HepG2 (cell line): ENCODE data around the gene GNG7. TPM values are rescaled to one million over a fixed set of nuclear protein-coding genes. Genes with fewer than 3 reads are reported as not detected.

ENCODE experiments used
- BORCS8-MEF2B ChIP-seq: sonication (generic); formaldehyde crosslinking; IDR thresholded peaks from 2 replicates; pipeline ENCODE4 v1.8.0; 2022; ENCODE audit warnings: mild to moderate bottlenecking, missing genetic modification reagents
- ELF3 ChIP-seq: IDR thresholded peaks from 2 replicates; pipeline ENCODE4 v1.6.1; 2016; ENCODE audit warnings: missing genetic modification reagents, missing compliant biosample characterization
- IRF2 ChIP-seq: IDR thresholded peaks from 2 replicates; pipeline ENCODE4 v1.6.1; 2018; ENCODE audit warnings: missing genetic modification reagents, missing compliant biosample characterization
- MIER3 ChIP-seq: IDR thresholded peaks from 2 replicates; pipeline ENCODE4 v1.6.1; 2016; ENCODE audit warnings: missing compliant biosample characterization, borderline replicate concordance
- NFE2L2 ChIP-seq: fragments of 150-350 bp; IDR thresholded peaks from 2 replicates; pipeline ENCODE4 v1.6.1; 2014; ENCODE audit warnings: low read length
- RARA ChIP-seq: IDR thresholded peaks from 2 replicates; pipeline ENCODE4 v1.6.1; 2016; ENCODE audit warnings: missing genetic modification reagents, missing compliant biosample characterization
- RXRB ChIP-seq: IDR thresholded peaks from 2 replicates; pipeline ENCODE4 v1.6.1; 2016; ENCODE audit warnings: borderline replicate concordance, missing genetic modification reagents, missing compliant biosample characterization
- TAF15 ChIP-seq: fragments of 200-400 bp; formaldehyde crosslinking; IDR thresholded peaks from one replicate; pipeline ENCODE4 v1.6.1; 2018; ENCODE audit warnings: mild to moderate bottlenecking, low read depth, low read length; ENCODE audit not compliant: poor library complexity, severe bottlenecking
- ZMYM4 ChIP-seq: sonication (generic); formaldehyde crosslinking; IDR thresholded peaks from 2 replicates; pipeline ENCODE4 v1.8.1; 2023; ENCODE audit warnings: mild to moderate bottlenecking, missing genetic modification reagents
- ZNF724P ChIP-seq: sonication (generic); formaldehyde crosslinking; IDR thresholded peaks from 2 replicates; pipeline ENCODE4 v1.8.0; 2022; ENCODE audit warnings: missing genetic modification reagents, borderline replicate concordance
- polyA plus RNA-seq, 8 experiments: library from polyadenylated mRNA; depleted of rRNA in 3 of 8; stranded (reverse) in 7 of 8; unstranded in 1 of 8; fragments of >200 nt; fragmentation: Illumina TruSeq in 4 of 8; extraction: Trizol in 4 of 8; gene quantifications; 2 replicates each; pipeline versions ENCODE4 v1.2.1 to v1.2.3, GENCODE V29; 2011 to 2016; ENCODE audit warnings: low read depth in 4 of 8, missing spikeins in 1 of 8, mixed read lengths in 1 of 8; ENCODE audit not compliant: insufficient read depth in 1 of 8
- total RNA-seq, 5 experiments: library from RNA; depleted of rRNA; stranded (reverse); fragments of >200 nt; fragmentation: Illumina TruSeq; extraction: Trizol; gene quantifications; 2 replicates each; pipeline ENCODE4 v1.2.3, GENCODE V29; 2016; ENCODE audit warnings: low read depth in 1 of 5
- TF ChIP-seq, protein P1 (sequence below): sonication (generic); formaldehyde crosslinking; IDR thresholded peaks from 2 replicates; pipeline ENCODE4 v1.4.0; 2020; ENCODE audit warnings: mild to moderate bottlenecking, missing genetic modification reagents, borderline replicate concordance
- TF ChIP-seq, protein P2 (sequence below): sonication (generic); formaldehyde crosslinking; IDR thresholded peaks from 2 replicates; pipeline ENCODE4 v1.4.0; 2020; ENCODE audit warnings: missing genetic modification reagents, mild to moderate bottlenecking, borderline replicate concordance
- TF ChIP-seq, protein P3 (sequence below): sonication (generic); formaldehyde crosslinking; IDR thresholded peaks from 2 replicates; pipeline ENCODE4 v1.4.0; 2020; ENCODE audit warnings: missing genetic modification reagents, borderline replicate concordance
- TF ChIP-seq, protein P4 (sequence below): sonication (generic); formaldehyde crosslinking; IDR thresholded peaks from 2 replicates; pipeline ENCODE4 v1.4.0; 2020; ENCODE audit warnings: missing genetic modification reagents

GNG7 gene
- total and polyA plus RNA-seq, 2 of the 13 experiments (the other 11 are each of a cell fraction or from before 2014, with no cell fraction given): 1.4 to 3.3 TPM

DNA sequence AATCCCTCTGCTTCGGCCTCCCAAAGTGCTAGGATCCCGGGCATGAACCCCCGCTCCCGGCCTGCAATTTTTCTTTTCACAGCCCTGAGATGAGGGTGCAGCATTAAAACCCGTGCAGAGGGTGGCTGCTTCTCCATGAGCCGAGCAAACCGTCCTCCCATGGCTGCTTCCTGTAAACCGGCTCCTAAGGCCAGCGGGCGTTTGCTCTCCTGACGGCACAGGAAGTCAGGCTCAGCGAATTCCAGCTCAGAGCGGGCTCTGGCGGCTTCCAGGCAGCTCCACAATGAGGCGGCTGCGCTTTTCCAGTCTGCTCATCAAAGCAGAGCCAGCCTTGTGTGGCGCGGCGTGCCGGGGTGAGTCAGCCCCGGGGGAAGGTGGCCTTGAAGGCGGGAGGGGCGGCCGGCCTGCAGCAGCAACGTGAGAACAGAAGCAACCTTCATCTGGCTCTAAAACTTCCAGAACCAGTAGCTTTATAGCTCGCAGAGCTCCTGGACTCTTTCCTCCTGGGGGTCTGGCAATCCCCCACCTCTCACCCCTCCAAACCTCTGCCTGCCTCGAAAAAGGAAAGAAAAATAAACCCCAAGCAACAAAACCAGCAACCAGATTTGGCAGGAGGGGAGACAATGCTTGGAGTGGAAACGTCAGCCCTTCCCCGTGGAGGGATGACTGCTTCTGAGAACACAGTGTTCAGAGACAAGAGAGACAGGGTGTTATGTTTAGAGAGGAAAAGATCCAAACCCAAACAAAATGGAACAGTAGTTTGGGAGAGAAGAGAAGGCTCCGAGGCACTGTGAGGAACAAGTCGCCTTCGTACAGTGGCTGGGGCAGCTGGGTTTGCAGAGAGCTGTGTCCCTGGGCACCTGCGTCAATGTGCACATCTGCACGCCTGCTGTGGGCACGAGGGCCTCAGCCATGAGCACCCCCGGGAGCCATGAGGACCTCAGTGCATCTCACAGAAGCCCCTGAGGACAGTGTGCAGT lies 158.7 kb downstream of the GNG7 start (continued):
- TF ChIP-seq, protein P1, sequence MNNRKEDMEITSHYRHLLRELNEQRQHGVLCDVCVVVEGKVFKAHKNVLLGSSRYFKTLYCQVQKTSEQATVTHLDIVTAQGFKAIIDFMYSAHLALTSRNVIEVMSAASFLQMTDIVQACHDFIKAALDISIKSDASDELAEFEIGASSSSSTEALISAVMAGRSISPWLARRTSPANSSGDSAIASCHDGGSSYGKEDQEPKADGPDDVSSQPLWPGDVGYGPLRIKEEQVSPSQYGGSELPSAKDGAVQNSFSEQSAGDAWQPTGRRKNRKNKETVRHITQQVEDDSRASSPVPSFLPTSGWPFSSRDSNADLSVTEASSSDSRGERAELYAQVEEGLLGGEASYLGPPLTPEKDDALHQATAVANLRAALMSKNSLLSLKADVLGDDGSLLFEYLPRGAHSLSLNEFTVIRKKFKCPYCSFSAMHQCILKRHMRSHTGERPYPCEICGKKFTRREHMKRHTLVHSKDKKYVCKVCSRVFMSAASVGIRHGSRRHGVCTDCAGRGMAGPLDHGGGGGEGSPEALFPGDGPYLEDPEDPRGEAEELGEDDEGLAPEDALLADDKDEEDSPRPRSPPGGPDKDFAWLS (CRISPR knock-in tag): no peak
- peak; percentile 87 for TF ChIP-seq IRF2 (CRISPR knock-in tag)
- TF ChIP-seq BORCS8-MEF2B (CRISPR knock-in tag): 0 out of 2 replicates have a peak, but pooled peaks have one; percentile 62
- TF ChIP-seq, protein P2, sequence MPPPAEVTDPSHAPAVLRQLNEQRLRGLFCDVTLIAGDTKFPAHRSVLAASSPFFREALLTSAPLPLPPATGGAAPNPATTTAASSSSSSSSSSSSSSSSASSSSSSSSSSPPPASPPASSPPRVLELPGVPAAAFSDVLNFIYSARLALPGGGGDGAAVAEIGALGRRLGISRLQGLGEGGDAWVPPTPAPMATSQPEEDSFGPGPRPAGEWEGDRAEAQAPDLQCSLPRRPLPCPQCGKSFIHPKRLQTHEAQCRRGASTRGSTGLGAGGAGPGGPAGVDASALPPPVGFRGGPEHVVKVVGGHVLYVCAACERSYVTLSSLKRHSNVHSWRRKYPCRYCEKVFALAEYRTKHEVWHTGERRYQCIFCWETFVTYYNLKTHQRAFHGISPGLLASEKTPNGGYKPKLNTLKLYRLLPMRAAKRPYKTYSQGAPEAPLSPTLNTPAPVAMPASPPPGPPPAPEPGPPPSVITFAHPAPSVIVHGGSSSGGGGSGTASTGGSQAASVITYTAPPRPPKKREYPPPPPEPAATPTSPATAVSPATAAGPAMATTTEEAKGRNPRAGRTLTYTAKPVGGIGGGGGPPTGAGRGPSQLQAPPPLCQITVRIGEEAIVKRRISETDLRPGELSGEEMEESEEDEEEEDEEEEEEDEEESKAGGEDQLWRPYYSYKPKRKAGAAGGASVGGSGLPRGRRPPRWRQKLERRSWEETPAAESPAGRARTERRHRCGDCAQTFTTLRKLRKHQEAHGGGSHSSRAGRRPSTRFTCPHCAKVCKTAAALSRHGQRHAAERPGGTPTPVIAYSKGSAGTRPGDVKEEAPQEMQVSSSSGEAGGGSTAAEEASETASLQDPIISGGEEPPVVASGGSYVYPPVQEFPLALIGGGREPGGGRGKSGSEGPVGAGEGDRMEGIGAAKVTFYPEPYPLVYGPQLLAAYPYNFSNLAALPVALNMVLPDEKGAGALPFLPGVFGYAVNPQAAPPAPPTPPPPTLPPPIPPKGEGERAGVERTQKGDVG: 0 out of 2 replicates have a peak, but pooled peaks have one; percentile 29
- TF ChIP-seq, protein P3, sequence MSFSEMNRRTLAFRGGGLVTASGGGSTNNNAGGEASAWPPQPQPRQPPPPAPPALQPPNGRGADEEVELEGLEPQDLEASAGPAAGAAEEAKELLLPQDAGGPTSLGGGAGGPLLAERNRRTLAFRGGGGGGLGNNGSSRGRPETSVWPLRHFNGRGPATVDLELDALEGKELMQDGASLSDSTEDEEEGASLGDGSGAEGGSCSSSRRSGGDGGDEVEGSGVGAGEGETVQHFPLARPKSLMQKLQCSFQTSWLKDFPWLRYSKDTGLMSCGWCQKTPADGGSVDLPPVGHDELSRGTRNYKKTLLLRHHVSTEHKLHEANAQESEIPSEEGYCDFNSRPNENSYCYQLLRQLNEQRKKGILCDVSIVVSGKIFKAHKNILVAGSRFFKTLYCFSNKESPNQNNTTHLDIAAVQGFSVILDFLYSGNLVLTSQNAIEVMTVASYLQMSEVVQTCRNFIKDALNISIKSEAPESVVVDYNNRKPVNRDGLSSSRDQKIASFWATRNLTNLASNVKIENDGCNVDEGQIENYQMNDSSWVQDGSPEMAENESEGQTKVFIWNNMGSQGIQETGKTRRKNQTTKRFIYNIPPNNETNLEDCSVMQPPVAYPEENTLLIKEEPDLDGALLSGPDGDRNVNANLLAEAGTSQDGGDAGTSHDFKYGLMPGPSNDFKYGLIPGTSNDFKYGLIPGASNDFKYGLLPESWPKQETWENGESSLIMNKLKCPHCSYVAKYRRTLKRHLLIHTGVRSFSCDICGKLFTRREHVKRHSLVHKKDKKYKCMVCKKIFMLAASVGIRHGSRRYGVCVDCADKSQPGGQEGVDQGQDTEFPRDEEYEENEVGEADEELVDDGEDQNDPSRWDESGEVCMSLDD (CRISPR knock-in tag): no peak
- TF ChIP-seq, protein P4, sequence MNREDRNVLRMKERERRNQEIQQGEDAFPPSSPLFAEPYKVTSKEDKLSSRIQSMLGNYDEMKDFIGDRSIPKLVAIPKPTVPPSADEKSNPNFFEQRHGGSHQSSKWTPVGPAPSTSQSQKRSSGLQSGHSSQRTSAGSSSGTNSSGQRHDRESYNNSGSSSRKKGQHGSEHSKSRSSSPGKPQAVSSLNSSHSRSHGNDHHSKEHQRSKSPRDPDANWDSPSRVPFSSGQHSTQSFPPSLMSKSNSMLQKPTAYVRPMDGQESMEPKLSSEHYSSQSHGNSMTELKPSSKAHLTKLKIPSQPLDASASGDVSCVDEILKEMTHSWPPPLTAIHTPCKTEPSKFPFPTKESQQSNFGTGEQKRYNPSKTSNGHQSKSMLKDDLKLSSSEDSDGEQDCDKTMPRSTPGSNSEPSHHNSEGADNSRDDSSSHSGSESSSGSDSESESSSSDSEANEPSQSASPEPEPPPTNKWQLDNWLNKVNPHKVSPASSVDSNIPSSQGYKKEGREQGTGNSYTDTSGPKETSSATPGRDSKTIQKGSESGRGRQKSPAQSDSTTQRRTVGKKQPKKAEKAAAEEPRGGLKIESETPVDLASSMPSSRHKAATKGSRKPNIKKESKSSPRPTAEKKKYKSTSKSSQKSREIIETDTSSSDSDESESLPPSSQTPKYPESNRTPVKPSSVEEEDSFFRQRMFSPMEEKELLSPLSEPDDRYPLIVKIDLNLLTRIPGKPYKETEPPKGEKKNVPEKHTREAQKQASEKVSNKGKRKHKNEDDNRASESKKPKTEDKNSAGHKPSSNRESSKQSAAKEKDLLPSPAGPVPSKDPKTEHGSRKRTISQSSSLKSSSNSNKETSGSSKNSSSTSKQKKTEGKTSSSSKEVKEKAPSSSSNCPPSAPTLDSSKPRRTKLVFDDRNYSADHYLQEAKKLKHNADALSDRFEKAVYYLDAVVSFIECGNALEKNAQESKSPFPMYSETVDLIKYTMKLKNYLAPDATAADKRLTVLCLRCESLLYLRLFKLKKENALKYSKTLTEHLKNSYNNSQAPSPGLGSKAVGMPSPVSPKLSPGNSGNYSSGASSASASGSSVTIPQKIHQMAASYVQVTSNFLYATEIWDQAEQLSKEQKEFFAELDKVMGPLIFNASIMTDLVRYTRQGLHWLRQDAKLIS (CRISPR knock-in tag): 0 out of 2 replicates have a peak, but pooled peaks have one; percentile 49
- TF ChIP-seq TAF15: peak; percentile 63
- peak; percentile 89 for TF ChIP-seq ELF3 (CRISPR knock-in tag)
- TF ChIP-seq ZMYM4 (CRISPR knock-in tag): peak; percentile 21; the same call in 1 of the 2 replicates
- 0 out of 2 replicates have a peak, but pooled peaks have one; percentile 6 for TF ChIP-seq NFE2L2
- TF ChIP-seq MIER3 (CRISPR knock-in tag): peak; percentile 78; the same call in 1 of the 2 replicates
- peak; percentile 86 for TF ChIP-seq RARA
- TF ChIP-seq ZNF724P (CRISPR knock-in tag): no peak
- peak; percentile 92 for TF ChIP-seq RXRB (CRISPR knock-in tag)
